HG03139 (cell line): ENCODE measurements around the gene C1orf174.

Experiments
- ATAC-seq: cut with Tn5 transposase; IDR thresholded peaks from one replicate; pipeline ENCODE4 v1.9.1; 2021; ENCODE audit not compliant: unreplicated experiment

Gene C1orf174

GRCh38 chr1:3879099-3879498, 21.0 kb downstream of the C1orf174 start:
- ATAC-seq: no peak

DNA sequence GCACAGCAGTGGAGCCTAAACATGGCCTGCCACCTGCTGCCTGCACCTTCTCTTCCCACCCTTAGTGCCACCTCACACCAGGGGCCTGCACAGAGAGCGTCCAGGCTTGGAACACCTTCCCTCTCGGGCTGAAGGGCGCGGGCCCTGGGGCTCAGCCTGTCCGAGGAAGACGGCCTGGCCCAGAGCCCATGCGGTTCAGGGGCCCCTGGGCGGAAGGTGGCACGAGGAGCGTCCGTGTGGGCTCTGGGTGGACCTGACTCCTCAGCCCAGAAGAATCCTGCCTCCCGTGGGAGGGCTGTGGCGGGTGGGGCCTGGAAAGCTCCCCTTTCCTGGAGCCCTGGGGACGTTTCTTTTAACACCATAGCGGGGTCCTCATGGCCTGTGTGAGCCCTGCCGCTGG, 23.4 kb downstream of the C1orf174 start:
- no peak for ATAC-seq

DNA sequence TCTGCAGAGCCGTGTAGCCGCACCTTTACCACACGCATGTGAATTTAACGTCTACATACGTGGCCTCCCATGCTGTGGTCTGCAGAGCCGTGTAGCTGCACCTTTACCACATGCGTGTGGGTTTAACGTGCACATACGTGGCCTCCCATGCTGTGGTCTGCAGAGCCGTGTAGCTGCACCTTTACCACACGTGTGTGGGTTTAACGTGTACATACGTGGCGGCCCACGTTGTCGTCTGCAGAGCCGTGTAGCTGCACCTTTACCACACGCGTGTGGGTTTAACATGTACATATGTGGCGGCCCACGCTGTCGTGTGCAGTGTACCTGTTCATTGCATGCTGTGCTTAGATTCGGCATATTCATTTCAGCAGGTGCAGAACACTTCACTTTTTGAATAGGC, 25.3 kb downstream of the C1orf174 start:
- ATAC-seq: no peak

DNA sequence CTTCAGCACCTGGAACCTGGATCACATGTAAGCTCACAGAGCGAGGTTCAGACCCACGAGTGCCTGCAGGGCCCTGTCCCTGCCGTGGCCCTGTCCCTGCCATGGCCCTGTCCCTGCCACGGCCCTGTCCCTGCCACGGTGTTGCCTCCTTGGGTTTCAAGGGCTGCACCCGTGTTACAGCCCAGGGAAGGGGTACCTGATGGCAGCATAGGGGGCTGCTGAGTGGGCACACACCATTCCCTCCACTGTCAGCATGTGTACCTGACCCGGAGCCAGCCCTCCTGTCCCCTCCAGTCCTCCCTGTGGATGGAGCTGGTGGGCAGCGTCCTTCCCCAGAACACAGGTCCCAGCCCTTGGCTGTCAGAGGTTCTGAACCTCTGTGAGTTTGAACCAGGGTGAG, 27.5 kb downstream of the C1orf174 start:
- no peak for ATAC-seq

GRCh38 chr1:3871451-3871805, 28.6 kb downstream of the C1orf174 start:
- no peak for ATAC-seq

- no peak for ATAC-seq
Measured at GRCh38 chr1:3869751-3870301, 30.2 kb downstream of the C1orf174 start.

- ATAC-seq: no peak
Measured at GRCh38 chr1:3868464-3869006, 31.5 kb downstream of the C1orf174 start.

DNA sequence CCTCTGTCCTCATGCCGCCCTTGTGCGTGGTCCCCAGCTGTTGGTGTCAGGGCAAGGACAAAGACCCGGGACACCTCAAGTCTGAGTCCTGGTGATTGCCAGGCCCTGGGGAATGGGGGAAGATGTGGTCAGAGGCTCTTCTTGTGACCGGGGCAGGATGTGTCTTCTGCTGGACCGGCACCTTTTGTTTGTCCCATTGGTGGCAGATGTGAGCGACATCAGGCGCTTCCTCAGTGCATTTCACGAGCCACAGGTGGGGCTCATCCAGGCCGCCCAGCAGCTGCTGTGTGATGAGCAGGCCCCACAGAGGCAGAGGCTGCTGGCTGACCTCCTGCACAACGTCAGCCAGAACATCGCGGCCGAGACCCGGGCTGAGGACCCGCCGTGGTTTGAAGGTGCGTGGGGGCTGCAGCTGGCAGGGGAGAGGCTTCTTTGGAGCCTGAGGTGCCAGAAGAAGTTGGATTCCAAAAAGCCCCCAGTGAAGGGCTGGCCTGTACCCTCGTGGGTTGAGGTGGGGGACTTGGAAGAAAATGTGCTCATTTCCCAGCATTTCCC, 34.4 kb downstream of the C1orf174 start:
- no peak for ATAC-seq

- ATAC-seq: no peak
Measured at GRCh38 chr1:3864884-3865283, 35.2 kb downstream of the C1orf174 start.

GRCh38 chr1:3863231-3863935, 36.7 kb downstream of the C1orf174 start:
- ATAC-seq: no peak

DNA sequence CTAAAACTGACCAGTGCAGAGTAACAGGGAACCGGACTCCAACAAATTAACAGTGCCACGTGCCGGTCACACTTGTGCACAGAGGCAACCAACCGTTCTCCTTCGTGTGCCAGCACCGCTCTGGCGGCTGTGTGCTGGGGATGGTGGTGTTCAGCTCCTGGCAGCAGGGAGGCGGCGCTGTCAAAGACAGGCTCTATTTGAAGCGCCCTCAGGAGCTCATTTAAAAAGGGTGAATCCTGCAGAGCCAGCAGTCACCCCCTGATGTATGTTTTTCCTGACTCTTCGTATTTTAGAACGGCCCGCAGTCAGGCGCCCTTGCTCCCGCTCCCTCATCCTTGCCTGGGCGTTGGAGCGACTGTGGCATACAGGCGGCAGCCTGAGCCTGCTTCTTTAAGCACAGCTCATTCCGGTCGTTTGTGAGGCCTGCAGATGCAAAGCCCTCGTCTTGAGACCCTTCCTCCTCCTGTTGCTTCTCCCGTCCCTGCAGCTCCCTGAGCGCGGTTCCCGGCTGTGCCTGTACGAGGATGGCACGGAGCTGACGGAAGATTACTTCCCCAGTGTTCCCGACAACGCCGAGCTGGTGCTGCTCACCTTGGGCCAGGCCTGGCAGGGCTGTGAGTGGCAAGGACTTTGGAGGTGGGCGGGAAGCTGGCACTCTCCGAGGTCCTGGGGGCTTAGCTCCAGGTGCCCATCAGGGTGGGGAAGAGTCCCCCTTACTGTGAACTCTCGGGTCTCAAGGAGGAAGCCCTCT, 41.7 kb downstream of the C1orf174 start:
- no peak for ATAC-seq

- no peak for ATAC-seq
Measured at GRCh38 chr1:3857791-3858129, 42.3 kb downstream of the C1orf174 start.

- peak; percentile 94 for ATAC-seq
Measured at GRCh38 chr1:3856923-3857790, 42.9 kb downstream of the C1orf174 start, which contains the start of the genes CEP104 and DFFB. TSS of gene CEP104 (minus strand) at chr1:3857211. CDS start at chr1:3852407, 4,804 bp downstream. TSS of gene DFFB (plus strand) at chr1:3857476. CDS start at chr1:3857604, 128 bp downstream.

DNA sequence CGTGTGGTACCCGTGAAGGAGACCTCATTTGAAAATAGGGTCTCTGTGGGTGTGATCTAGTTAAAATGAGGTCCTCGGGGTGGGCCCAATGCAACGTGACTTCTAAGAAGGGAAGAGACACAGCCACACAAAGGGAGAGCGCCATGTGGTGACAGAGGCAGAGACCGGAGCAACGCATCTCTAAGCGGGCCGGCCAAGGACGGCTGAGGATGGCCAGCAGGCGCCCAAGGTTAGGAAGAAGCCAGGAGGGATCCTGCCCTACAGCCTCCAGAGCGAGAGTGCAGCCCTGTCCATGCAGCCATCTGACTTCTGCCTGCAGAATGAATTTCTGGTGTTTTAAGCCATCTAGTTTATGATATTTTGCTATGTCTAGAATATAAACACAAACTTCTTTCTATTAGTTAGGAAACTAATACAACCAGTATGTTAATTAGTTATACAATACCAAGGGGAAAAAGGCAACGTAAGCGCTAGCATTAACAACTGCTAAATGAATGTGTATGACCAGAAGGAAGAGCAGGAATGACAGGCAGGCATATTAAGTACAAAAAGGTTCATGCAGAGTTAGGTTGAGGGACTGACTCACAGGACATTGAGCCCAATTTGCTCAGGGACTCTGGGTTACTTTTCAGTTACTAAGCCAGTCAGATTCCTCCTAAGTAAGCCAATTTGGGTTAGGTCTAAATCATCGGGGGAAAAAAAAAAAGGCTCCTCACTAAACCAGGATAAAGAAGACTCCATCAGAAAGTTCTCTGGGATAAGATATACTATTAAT, 47.2 kb downstream of the C1orf174 start:
- ATAC-seq: no peak

GRCh38 chr1:3852091-3852490, 48.0 kb downstream of the C1orf174 start:
- no peak for ATAC-seq

GRCh38 chr1:3851292-3851691, 48.8 kb downstream of the C1orf174 start:
- ATAC-seq: no peak

GRCh38 chr1:3850857-3851256, 49.2 kb downstream of the C1orf174 start:
- ATAC-seq: no peak

GRCh38 chr1:3847081-3847480, 53.0 kb downstream of the C1orf174 start:
- no peak for ATAC-seq

- ATAC-seq: no peak
Measured at GRCh38 chr1:3846541-3846940, 53.5 kb downstream of the C1orf174 start.

- ATAC-seq: no peak
Measured at GRCh38 chr1:3842912-3843311, 57.2 kb downstream of the C1orf174 start.
